HG03439 (cell line): ENCODE results near the gene OR4Q2.
"Not testable (repeated sequence)": the region's sequence is repeated elsewhere in the genome, so short reads cannot be mapped to it uniquely, and the experiment has no call there.

ENCODE experiments used
- ATAC-seq: cut with Tn5 transposase; IDR thresholded peaks from one replicate; pipeline ENCODE4 v1.9.1; 2021; ENCODE audit warnings: mild to moderate bottlenecking, moderate library complexity; ENCODE audit not compliant: unreplicated experiment

OR4Q2 gene

DNA sequence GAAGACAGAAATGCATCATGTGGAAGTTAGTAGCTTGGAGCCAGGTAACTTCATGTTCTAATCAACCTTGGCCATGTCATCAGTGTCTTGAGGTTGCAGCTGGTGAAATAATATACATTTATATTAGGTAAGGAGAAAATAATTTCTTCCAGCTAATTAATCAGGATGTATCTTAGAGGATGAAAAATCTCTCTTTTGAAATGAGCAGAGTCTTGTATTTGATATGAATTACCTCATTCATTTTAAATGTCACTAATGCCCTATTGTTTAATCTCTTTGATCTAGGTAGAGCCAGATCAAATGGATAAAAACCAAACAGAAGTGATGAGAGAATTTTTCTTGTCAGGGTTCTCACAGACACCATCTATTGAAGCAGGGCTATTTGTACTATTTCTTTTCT lies at the start of gene OR4Q2:
Gene OR4Q2, plus strand, starts transcription at position 301 of the 400 bp plus-strand sequence.
- ATAC-seq, result no peak

DNA sequence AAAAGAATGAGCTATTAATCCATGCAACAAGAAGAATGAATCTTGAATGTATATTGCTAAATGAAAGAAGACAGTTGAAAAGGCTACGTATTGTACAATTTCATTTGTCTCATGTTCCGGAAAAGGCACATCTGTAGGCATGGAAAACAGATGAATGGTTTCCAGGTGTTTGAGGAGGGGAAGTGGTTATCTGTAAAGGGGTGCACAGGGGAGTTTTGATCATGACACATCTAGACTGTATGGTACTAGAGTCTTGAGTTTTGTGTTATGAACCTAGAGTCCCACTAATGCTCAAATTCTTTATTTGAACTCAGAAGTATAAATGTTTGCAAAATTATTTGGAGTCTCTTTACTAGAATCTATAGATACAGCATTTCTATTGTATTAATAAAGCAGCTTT lies 32.2 kb upstream of the OR4Q2 start:
- ATAC-seq, result not testable (repeated sequence)

DNA sequence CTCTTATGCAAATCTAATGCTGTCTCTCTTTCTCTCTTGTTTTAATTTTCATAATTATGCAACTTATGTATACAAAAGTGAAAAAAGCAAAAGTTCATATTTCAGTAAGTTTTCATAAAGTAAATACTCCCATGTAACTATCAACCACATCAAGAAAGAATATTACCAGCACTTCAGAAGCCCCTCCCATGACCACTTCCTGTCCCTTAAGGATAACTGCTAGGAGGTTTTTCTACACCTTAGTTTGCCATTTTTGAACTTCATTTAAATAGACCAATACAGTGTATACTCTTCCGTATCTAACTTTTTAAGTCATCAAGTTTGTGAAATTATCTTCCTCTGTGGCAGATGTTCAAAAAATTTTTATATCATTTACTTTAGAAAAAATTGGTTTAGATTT lies 27.1 kb upstream of the OR4Q2 start:
- ATAC-seq, result no peak

DNA sequence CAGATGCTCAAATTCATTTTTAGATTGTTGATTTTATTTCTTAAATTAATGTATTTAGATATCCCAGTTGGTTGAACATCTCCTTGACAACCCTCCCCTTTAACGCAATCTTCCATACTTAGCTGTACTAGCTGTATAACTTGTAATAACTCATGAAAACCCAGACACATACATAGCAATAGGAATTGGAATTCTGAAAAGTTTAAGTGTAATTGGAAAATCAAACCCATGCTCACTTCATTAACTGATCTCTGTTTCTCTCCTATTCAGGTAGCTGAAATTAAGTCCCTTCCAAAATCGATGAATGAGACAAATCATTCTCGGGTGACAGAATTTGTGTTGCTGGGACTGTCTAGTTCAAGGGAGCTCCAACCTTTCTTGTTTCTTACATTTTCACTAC lies 26.7 kb upstream of the OR4Q2 start, which contains the start of gene OR4K15:
Gene OR4K15, plus strand, starts transcription at position 301 of the 400 bp plus-strand sequence. Its CDS starts 0 bp downstream, at position 301.
- no peak for ATAC-seq

DNA sequence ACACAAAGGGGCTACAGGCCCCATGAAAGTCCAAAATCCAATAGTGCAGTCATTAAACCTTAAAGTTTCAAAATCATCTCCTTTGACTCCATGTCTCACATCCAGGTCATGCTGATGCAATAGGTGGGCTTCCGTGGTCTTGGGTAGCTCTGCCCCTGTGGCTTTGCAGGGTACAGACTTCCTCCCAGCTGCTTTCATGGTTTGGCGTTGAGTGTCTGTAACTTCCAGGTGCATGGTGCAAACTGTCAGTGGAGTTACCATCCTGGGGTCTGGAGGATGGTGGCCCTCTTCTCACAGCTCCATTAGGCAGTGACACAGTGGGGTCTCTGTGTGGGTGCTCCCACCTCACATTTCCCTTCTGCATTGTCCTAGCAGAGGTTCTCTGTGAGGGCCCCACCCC lies 8.5 kb upstream of the OR4Q2 start:
- ATAC-seq, result no peak

DNA sequence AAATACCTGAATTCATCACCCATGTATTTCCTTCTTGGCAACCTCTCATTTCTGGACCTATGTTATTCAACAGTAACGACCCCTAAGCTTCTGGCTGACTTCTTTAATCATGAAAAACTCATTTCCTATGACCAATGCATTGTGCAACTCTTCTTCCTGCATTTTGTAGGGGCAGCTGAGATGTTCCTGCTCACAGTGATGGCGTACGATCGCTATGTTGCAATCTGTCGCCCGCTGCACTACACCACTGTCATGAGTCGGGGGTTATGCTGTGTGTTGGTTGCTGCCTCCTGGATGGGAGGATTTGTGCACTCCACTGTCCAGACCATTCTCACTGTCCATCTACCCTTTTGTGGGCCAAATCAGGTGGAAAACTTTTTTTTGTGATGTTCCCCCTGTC lies 356 bp downstream of the OR4Q2 start:
- ATAC-seq, result no peak

DNA sequence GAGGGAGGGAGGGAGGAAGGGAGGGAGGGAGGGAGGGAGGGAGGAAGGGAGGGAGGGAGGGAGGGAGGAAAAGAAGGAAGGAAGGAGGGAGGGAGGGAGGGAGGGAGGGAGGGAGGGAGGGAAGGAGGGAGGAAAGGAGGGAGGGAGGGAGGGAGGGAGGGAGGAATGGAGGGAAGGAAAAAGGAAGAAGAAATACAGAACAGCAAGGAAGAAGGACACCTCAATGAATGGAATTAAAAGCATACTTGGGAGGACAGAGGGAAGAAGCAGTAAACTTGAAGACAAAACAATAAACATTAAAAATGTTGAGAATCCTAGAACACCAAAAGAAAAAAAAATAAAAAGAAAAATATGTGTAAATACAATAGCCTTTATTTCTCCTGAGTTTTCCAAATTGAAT lies 6.2 kb downstream of the OR4Q2 start:
- ATAC-seq, result no peak

DNA sequence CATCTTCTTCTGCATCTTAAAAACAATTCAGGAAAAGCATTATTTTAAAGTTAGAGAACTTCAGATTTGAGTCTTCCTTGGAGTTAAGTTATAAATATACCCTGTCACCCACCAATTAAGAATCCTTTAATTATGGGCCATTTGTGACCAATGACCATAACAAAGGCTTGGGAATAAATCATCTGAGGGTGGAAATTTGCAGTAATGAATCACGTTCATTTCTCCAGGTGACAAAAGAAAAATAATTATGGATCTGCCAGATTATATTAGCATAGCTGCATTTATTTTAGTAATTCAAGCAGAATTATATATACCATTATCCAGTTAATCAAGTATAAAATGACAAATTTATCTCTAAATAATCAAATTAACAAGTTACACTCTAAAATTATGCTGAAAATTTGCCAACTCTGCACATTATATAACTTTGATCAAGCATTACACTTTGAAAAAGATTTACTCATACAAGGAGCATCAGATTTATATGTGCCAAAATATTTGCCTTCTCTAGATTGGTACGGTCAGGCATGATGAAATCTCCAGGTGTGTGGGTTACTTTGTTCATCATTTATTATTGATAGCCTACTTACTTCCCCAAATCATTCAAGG lies 17.4 kb downstream of the OR4Q2 start, which contains the start of gene OR4K14:
Gene OR4K14, minus strand, starts transcription at position 51 of the 609 bp plus-strand sequence. CDS start 4,114 bp downstream, outside the sequence.
- no peak for ATAC-seq

DNA sequence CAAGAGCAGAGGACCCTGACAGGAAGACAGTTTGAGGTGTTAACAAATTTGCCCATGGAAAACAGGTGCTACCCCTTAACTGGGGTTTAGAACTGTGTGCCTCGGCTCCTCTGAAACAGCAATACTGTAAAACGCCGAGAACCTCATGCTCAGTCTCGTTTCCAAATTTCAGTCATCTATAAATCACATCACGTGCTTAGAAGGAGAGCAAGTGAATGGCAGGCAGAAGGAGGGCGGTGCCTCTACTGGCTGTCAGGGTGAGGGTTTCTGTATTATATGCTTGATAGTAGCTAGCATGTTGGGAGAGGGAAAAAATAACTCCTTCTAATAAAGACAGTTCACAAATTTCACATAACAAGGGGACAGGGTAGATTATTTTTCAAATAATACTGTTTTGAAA lies 29.1 kb downstream of the OR4Q2 start:
- ATAC-seq, result no peak

DNA sequence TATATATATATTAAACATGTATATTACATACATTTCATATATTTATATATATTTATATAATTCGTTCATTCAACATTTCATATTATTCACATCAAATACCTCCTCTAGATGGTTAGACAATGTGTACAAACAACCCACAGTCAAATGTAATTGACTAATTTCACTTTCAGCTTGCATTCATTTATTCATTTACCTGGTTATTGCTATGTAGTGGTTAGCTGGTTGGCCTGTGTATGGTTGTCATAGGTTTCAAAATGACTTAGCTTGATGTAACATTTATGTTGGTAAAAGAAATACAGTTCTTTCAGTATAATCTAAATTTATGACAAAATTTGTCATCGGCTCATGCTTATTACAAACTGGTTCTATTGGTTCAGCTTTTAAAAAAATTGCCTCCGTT lies 33.5 kb downstream of the OR4Q2 start:
- ATAC-seq, result no peak

DNA sequence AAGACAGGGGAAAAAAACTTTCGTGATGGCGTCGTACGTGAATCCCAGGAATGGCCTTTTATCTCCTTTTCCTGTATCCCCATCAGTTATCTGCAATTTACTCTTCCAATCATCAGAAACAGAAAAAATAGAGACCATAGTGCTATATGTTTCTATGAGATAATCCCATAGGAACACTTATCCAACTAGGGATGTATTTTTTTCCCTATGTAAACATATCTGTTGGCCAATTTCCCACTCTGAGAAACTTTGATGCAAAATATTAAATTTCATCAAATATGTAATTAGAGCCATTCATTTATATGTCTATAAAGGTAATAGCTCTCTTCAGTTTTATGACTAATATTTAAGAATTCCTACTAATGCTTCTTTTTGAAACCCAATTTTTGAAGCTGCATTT lies 34.0 kb downstream of the OR4Q2 start, which contains the start of gene OR4K13:
Gene OR4K13, minus strand, starts transcription at position 101 of the 400 bp plus-strand sequence. CDS start 1,280 bp downstream, outside the sequence.
- no peak for ATAC-seq

DNA sequence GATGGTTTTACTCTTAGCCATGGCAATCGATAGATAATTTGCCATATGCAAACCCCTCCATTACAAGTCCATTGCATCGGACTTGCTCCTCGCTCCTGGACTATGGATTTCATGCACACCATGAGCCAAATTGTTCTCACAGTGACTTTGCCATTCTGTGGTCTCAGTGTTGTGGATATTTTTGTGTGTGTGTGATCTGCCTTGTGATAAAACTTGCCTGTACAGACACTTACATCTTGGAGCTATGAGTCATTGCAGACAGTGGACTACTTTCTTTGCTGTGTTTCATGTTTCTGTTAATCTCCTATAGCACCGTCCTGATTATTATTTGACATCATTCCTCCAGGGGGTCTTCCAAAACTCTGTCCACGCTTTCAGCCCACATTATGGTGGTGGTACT lies 42.3 kb downstream of the OR4Q2 start:
- ATAC-seq, result no peak

DNA sequence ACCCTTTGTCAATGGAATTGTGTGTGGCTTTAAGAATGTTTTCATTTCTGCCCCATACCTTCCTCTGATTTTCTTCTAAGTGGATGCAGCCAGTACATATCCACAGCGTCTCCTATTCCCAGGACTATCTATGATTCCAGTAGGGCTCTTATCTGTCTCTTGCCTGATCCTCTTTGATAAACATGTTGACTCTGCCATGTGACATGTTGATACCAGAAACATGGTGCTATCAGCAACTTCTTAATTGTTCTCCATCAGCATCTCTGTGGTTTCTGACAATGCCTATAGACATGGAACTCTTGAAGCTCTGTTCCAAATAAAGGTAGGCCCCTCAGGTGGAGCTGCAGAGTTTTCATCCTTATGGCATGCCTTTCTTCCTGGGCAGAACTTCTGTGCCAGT lies 46.2 kb downstream of the OR4Q2 start:
- ATAC-seq, result no peak
